Measurements from ENCODE around the gene SYNDIG1L.

DNA sequence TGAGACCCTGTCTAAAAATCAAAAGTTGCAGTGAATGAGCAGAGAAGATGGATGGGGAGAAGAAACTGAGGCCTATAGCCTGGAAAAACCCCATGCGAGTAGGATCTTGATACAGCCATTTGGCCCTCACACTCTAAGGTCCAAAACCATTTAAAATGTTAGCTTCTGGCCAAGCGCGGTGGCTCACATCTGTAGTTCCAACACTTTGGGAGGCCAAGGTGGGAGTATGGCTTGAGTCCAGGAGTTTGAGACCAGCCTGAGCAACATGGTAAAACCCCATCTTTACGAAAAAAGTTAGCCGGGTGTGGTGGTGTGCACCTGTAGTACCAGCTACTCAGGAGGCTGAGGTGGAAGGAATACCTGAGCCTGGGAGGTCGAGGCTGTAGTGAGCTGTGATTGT, 58.0 kb downstream of the SYNDIG1L start:
- TF ChIP-seq, protein P1, sequence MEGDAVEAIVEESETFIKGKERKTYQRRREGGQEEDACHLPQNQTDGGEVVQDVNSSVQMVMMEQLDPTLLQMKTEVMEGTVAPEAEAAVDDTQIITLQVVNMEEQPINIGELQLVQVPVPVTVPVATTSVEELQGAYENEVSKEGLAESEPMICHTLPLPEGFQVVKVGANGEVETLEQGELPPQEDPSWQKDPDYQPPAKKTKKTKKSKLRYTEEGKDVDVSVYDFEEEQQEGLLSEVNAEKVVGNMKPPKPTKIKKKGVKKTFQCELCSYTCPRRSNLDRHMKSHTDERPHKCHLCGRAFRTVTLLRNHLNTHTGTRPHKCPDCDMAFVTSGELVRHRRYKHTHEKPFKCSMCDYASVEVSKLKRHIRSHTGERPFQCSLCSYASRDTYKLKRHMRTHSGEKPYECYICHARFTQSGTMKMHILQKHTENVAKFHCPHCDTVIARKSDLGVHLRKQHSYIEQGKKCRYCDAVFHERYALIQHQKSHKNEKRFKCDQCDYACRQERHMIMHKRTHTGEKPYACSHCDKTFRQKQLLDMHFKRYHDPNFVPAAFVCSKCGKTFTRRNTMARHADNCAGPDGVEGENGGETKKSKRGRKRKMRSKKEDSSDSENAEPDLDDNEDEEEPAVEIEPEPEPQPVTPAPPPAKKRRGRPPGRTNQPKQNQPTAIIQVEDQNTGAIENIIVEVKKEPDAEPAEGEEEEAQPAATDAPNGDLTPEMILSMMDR (conservative IDR thresholded peaks at IDR 0.05) = no peak
- TF ChIP-seq ZFX (IDR thresholded peaks at IDR 0.05) = no peak
